Measurements from ENCODE around the gene LTBP1. TPM values are rescaled to one million over a fixed set of nuclear protein-coding genes. Genes with fewer than 3 reads are reported as not detected.

Gene LTBP1
- total RNA-seq, 1 experiment from 2014 or later, result 2.2 TPM

- CTCF ChIA-PET, result no interaction called here
- no peak for TF ChIP-seq EZH2 (IDR thresholded peaks at IDR 0.05; ENCODE audit: borderline replicate concordance, low read depth, low read length, poor library complexity, severe bottlenecking)
- no peak for TF ChIP-seq CTCF (conservative IDR thresholded peaks at IDR 0.05; ENCODE audit: low read depth, low read length)
- Histone ChIP-seq H3K27me3 (replicated peaks; ENCODE audit: insufficient read depth, low read depth, low read length, poor library complexity) (no peaks in the 10 kb centered on the region), H3K4me3 (ENCODE audit: low read depth, low read length, poor library complexity, severe bottlenecking) (no peak overlapping the region), H3K4me1 (ENCODE audit: insufficient read depth, low read length, poor library complexity, severe bottlenecking) (no peaks in the 10 kb centered on the region), H3K36me3 (ENCODE audit: insufficient read depth, low read length, poor library complexity, severe bottlenecking) (no peaks in the 10 kb centered on the region), H3K9me3 (ENCODE audit: low read depth, low read length, poor library complexity, severe bottlenecking) (no peaks in the 10 kb centered on the region), H3K27ac (ENCODE audit: low read depth, low read length, poor library complexity, severe bottlenecking) (no peak overlapping the region)
- no TSS peak for BruUV-seq (replicated peaks)
- DNase-seq (ENCODE audit: low spot score), result no peak
- POLR2A ChIA-PET (ENCODE audit: low non-redundant PET), result no interaction called here
- intact Hi-C loops (cut with micrococcal nuclease; ENCODE audit: unreplicated experiment), result no loop called here
Observed at GRCh38 chr2:33292063-33292462, 345.3 kb downstream of the LTBP1 start.

DNA sequence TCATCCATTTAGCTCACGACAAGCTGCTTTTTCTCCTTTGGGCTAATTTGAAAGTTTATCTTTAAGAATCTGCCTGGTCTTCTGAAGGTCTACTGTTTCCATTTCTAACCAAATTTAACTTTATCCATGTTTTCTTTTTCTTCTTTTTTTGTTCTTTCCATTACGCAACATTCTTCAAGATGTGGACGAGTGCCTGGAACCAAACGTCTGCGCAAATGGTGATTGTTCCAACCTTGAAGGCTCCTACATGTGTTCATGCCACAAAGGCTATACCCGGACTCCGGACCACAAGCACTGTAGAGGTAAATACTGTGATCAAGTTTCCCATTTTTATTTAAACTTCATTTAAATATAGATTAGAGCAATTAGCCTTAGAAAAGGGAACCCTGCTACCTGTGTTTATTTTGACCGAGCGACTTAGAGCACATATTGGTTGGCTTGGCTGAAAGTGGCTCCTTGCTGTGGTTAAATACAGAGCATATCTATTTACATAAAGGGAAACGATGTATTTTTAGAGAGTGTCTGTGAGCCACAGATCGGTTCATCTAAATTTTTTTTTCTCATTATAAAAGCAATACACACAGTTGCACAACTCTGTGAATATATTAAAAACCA, 346.3 kb downstream of the LTBP1 start:
- ChIA-PET CTCF (no interaction called here), POLR2A (ENCODE audit: low non-redundant PET) (interaction anchor here (0.6 kb wide), 1 partner anchor 271 kb away, joined by 3 read pairs; no protein-coding TSS in a partner anchor)
- H3K27ac ChIP-seq (ENCODE audit: low read depth, low read length, poor library complexity, severe bottlenecking), result no peak overlapping the region
- no peak overlapping the region for H3K4me3 ChIP-seq (ENCODE audit: low read depth, low read length, poor library complexity, severe bottlenecking)
- intact Hi-C loops (cut with micrococcal nuclease; ENCODE audit: unreplicated experiment), result no loop called here
- no peaks in the 10 kb centered on the region for H3K27me3 ChIP-seq (replicated peaks; ENCODE audit: insufficient read depth, low read depth, low read length, poor library complexity)
- TF ChIP-seq EZH2 (IDR thresholded peaks at IDR 0.05; ENCODE audit: borderline replicate concordance, low read depth, low read length, poor library complexity, severe bottlenecking) (no peak), CTCF (conservative IDR thresholded peaks at IDR 0.05; ENCODE audit: low read depth, low read length) (no peak)
- H3K4me1 ChIP-seq (ENCODE audit: insufficient read depth, low read length, poor library complexity, severe bottlenecking), result no peaks in the 10 kb centered on the region
- DNase-seq (ENCODE audit: low spot score), result no peak
- H3K9me3 ChIP-seq (ENCODE audit: low read depth, low read length, poor library complexity, severe bottlenecking), result no peaks in the 10 kb centered on the region
- BruUV-seq (replicated peaks), result no TSS peak
- H3K36me3 ChIP-seq (ENCODE audit: insufficient read depth, low read length, poor library complexity, severe bottlenecking), result no peaks in the 10 kb centered on the region

DNA sequence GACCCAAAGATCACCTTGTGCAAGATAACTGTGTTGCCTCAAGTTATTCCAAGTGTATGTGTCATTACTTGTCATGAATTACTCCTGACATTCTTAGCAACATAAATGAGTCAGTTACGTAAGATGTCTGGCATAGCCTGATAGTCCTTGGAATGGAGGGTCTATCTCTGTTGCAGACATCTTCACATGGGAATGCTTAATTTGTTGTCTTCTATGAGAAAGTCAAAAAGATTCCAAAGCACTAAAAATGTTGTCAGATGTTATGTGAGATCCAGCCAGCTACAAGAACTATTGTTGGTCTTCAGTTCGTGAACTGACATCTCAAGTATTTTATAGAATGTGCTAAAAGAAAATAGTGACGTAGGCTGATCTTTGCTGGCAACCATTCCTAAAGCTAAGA, 351.5 kb downstream of the LTBP1 start:
- TF ChIP-seq CTCF (conservative IDR thresholded peaks at IDR 0.05; ENCODE audit: low read depth, low read length), result no peak
- no peak for TF ChIP-seq EZH2 (IDR thresholded peaks at IDR 0.05; ENCODE audit: borderline replicate concordance, low read depth, low read length, poor library complexity, severe bottlenecking)
- no TSS peak for BruUV-seq (replicated peaks)
- no peak for DNase-seq (ENCODE audit: low spot score)
- intact Hi-C loops (cut with micrococcal nuclease; ENCODE audit: unreplicated experiment), result no loop called here
- no peaks in the 10 kb centered on the region for H3K9me3 ChIP-seq (ENCODE audit: low read depth, low read length, poor library complexity, severe bottlenecking)
- ChIA-PET POLR2A (ENCODE audit: low non-redundant PET) (no interaction called here), CTCF (no interaction called here)
- no peaks in the 10 kb centered on the region for H3K4me1 ChIP-seq (ENCODE audit: insufficient read depth, low read length, poor library complexity, severe bottlenecking)
- H3K27ac ChIP-seq (ENCODE audit: low read depth, low read length, poor library complexity, severe bottlenecking), result no peak overlapping the region
- H3K4me3 ChIP-seq (ENCODE audit: low read depth, low read length, poor library complexity, severe bottlenecking), result no peak overlapping the region
- no peaks in the 10 kb centered on the region for H3K27me3 ChIP-seq (replicated peaks; ENCODE audit: insufficient read depth, low read depth, low read length, poor library complexity)
- H3K36me3 ChIP-seq (ENCODE audit: insufficient read depth, low read length, poor library complexity, severe bottlenecking), result no peaks in the 10 kb centered on the region
